Rectal smooth muscle tissue (tissue), 1 donor: ENCODE results near the gene SAMD4A.

Experiments used
- H3K27ac ChIP-seq: one replicate; pipeline ENCODE4 v1.7.0; 2013; ENCODE audit warnings: low read depth, low read length, inconsistent platforms
- H3K27me3 ChIP-seq: one replicate; pipeline ENCODE4 v1.7.0; 2013; ENCODE audit warnings: low read length; ENCODE audit not compliant: control insufficient read depth, insufficient read depth
- H3K36me3 ChIP-seq: one replicate; pipeline ENCODE4 v1.7.0; 2013; ENCODE audit warnings: low read length; ENCODE audit not compliant: control insufficient read depth, insufficient read depth
- H3K4me1 ChIP-seq: one replicate; pipeline ENCODE4 v1.7.0; 2013; ENCODE audit warnings: low read length; ENCODE audit not compliant: control insufficient read depth, insufficient read depth
- H3K4me3 ChIP-seq: one replicate; pipeline ENCODE4 v1.7.0; 2013; ENCODE audit warnings: low read length
- H3K9ac ChIP-seq: one replicate; pipeline ENCODE4 v1.7.0; 2013; ENCODE audit warnings: low read length

Gene SAMD4A

DNA sequence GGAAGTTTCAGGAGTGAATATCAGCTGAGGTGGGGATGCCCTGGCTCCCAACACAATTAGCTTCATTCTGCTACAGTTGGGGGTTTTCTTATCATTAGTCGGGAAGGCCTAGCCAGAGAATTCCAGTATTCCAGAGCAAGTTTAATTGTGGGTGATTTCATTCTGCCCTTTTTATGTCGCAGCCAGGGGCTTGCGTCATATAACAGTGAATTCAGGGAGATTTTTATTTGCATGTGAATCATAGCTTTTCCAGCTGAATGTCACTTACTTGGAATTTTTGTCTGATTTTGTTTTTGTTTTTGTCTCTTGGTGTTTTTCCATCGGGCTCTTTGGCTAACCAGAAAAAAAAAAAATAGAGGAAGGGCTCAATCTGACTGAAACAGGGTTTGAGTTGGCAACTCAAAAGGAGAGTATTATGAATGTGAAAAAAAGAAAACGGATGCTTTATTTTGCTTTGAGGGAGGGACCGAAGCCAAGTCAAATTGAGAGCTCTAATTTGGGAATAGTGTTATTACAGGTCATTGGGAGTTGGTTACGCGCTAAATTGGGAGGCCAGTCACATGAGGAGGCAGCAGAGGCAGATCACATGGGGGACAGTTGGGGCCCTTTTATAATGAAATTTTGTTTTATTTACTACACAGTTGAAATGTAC, 119.4 kb downstream of the SAMD4A start:
- Histone ChIP-seq H3K36me3 (no peaks in the 10 kb centered on the region), H3K27ac (peak overlapping the region; percentile 76), H3K9ac (no peak overlapping the region), H3K4me3 (no peak overlapping the region), H3K27me3 (no peaks in the 10 kb centered on the region), H3K4me1 (peaks cover 37% of the 10 kb centered on the region)

DNA sequence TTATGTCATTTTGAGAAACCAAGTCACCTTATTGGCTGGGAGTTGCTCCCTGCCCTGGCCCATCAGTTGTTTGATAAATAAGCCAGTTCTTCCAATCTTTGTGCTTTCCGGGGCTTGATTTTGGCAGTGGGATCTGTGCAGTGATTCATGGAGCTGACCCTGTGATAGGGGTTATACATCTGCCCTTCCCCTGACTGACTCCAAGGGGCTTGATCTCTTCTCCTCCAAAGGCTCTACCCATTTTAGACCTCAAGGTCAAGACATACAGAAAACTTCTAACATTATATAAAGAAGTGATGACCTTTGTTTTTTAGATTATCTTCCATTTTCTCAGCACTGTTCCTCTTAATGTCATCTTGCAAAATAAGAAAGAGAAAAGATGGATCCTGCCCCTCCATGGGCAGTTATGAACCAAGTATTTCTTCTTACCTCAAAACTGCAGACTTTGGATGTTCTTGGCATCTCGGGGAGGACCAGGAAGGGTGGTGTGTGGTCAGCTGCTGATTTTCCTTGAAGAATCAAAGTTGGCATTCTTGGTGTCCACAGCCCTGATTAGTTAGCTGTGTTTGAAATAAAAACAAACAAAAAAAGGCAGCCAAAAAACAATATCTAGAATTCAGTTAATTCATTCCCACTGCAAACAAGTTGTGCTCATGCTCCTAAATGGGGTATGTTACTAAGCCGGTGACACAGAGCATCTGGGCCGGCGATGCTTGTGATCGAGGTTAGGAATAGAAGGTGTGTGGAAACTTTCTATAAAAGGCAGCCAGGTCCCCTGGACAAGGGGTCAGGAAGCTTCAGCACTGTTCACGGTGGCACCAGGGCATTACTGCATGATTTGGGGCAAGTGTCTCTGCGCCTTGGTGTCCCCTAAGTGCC, 120.2 kb downstream of the SAMD4A start:
- Histone ChIP-seq H3K4me3 (no peak overlapping the region), H3K9ac (no peak overlapping the region)

DNA sequence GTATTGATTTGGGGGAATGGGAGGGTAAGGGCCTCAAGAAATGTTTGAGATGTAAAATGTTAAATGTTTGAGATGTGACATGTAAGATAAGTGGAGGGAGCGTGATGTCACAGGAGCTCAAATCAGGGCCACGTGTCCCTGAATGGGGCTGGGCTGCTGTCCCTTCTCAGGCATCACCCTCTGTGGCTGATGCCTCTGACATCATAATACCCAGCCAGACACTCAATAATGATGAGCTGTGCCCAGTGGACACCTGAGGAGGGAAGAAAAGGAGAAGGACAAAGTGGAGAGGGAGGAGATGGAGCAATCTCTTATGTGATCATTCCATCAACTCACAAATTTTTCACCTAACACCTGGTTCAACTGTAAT, 120.8 kb downstream of the SAMD4A start:
- Histone ChIP-seq H3K9ac (no peak overlapping the region), H3K4me3 (no peak overlapping the region), H3K27me3 (no peaks in the 10 kb centered on the region), H3K4me1 (peaks cover 43% of the 10 kb centered on the region), H3K27ac (peak overlapping the region; percentile 76), H3K36me3 (no peaks in the 10 kb centered on the region)

More for the DNA sequence above, 120.2 kb downstream of the SAMD4A start:
- peaks cover 43% of the 10 kb centered on the region for H3K4me1 ChIP-seq
- H3K27ac ChIP-seq = peak overlapping the region; percentile 76
- no peaks in the 10 kb centered on the region for H3K27me3 ChIP-seq
- no peaks in the 10 kb centered on the region for H3K36me3 ChIP-seq

DNA sequence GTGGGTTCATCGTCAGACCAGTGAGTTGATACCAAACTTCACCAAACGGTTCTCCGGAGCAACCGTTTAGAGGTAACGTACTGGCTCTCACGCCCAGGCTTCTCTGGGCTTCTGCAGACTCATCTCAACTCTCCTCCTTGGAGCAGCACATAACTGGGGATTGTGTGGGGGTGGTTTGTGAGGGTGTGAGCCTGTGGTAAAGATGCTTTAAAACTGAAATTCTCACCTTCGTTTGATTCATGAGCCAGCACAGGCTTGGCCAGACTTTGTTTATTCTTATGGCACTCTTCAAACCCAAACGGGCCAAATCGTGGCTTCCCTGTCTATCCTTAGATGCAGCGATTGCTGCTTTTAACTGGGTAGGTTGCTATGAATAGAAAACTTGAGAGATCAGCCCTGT, 121.3 kb downstream of the SAMD4A start:
- H3K36me3 ChIP-seq = no peaks in the 10 kb centered on the region
- peaks cover 43% of the 10 kb centered on the region for H3K4me1 ChIP-seq
- no peak overlapping the region for H3K9ac ChIP-seq
- H3K27ac ChIP-seq = peak overlapping the region; percentile 21
- no peak overlapping the region for H3K4me3 ChIP-seq
- H3K27me3 ChIP-seq = no peaks in the 10 kb centered on the region

DNA sequence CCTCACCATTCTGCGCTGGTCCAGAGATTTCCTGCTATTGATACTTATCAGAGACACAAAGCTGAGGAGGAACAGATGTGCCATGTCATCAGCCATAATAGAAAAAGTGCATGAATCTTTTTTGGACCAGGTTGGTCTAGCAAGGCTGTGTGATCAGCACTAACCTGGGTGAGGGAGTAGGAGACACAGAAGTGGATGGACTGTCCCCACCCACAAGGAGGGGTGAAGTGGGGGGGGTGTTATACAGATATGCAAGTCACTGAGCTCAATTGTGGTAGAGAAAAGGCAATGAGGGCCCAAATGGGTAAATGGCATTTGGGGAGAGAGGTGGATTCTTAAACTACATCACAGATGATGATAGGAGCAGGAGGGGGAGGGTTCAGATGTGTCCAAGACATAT, 123.0 kb downstream of the SAMD4A start:
- H3K9ac ChIP-seq = no peak overlapping the region
- no peak overlapping the region for H3K27ac ChIP-seq
- H3K4me1 ChIP-seq = peaks cover 34% of the 10 kb centered on the region
- no peaks in the 10 kb centered on the region for H3K27me3 ChIP-seq
- no peaks in the 10 kb centered on the region for H3K36me3 ChIP-seq
- H3K4me3 ChIP-seq = no peak overlapping the region

DNA sequence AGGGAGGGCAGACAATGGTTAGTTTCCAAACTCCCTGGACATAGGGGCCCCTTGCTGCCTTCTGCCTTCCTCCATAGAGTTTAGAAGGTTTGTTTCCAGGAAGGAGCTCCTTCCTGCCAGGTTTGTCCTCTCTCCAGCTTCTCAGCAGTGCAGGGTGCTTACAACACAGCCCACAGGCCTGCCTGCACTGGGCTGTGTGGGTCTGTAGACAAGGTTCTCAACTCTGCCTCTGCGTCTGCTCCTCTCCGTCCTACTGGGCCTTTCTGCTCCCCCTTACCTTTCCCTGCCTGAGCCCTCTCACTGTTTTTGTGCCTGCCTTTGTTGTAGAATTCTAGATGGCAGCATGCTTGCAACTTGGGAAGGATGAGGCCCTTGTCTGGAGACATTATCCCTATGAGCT, 124.0 kb downstream of the SAMD4A start:
- no peaks in the 10 kb centered on the region for H3K27me3 ChIP-seq
- H3K27ac ChIP-seq = peak overlapping the region; percentile 18
- no peaks in the 10 kb centered on the region for H3K36me3 ChIP-seq
- H3K4me3 ChIP-seq = no peak overlapping the region
- H3K9ac ChIP-seq = no peak overlapping the region
- peaks cover 25% of the 10 kb centered on the region for H3K4me1 ChIP-seq

DNA sequence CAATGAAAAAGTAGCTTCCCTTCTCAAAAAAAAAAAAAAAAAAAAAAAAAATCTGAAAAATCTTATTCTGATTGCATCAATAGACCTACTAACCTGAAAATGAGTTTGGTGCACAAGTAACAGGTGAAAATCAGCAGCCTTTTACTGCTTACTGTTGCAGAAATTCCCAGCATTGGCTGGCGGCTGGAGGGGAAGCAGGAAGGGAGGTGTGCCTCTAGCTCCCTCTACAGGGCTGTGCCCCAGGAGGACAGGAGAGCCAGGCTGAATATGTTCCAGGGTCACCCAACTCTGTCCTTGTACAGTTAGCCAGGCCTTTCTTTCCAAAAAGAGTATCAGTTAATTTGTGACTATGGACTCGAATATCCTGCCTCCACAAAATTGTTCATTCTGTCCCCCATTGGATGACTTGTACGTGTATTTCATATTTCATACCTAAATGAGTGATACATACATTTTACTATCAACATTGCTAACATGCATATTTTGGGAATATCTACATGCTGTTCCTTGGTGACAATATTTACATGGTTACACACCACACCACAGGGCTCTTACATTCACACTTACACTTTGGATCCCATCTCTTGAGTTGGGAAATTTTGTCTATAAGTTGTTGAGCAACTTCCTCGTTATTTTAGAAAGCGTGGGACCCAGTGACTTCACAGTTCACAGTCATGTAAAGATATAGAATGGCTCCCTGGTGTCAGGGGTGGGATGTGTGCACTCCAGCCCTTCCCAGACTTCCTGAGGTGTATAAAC, 124.8 kb downstream of the SAMD4A start:
- Histone ChIP-seq H3K36me3 (no peaks in the 10 kb centered on the region), H3K27me3 (no peaks in the 10 kb centered on the region), H3K9ac (no peak overlapping the region), H3K4me3 (no peak overlapping the region), H3K27ac (peak overlapping the region; percentile 7), H3K4me1 (peaks cover 19% of the 10 kb centered on the region)

DNA sequence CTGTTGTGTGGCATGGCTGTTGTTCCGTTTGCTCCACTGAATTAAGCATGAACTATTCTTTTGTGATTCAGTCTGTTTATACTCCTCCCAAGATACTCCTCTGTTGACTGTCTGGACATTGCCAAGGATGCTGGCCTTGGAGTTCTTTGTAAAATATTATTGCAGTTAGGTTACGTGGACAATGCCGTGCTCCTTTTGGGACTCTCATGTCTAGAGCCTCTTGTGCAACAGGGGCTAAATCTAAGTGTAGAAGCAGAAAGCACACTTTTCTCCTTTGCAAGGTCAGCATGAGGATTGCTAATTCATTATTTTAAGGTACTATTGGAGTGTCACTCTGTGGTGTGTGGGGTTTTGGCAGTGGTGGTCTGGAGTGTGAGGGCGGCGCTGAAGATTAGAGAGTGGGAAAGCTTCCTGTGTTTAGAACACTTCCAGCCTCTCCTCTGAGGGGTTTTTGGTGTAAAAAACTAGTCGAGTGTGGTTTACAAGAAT, 125.4 kb downstream of the SAMD4A start:
- Histone ChIP-seq H3K27ac (peak overlapping the region; percentile 7), H3K4me3 (no peak overlapping the region), H3K4me1 (peaks cover 17% of the 10 kb centered on the region), H3K9ac (no peak overlapping the region), H3K36me3 (no peaks in the 10 kb centered on the region), H3K27me3 (no peaks in the 10 kb centered on the region)

DNA sequence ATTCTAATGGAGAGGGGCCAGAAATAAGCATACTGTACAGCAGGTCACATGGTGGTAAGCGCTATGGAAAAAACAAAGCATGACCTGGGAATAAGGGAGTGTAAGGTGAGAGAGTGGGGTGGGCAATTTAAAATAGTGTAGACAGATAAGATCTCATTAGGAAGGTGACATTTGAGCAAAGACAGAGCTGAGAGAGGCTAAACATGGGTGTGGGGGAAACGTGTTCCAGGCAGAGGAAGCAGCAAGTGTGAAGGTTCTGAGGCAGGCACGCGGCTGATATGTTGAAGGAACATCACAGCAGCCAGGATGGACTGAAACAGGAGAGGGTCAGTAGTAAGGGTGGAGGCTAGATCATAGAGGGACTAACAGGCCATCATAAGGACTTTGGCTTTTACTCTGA, 126.8 kb downstream of the SAMD4A start:
- Histone ChIP-seq H3K36me3 (no peaks in the 10 kb centered on the region), H3K4me1 (peaks cover 11% of the 10 kb centered on the region), H3K9ac (no peak overlapping the region), H3K27me3 (no peaks in the 10 kb centered on the region), H3K4me3 (no peak overlapping the region), H3K27ac (no peak overlapping the region)

DNA sequence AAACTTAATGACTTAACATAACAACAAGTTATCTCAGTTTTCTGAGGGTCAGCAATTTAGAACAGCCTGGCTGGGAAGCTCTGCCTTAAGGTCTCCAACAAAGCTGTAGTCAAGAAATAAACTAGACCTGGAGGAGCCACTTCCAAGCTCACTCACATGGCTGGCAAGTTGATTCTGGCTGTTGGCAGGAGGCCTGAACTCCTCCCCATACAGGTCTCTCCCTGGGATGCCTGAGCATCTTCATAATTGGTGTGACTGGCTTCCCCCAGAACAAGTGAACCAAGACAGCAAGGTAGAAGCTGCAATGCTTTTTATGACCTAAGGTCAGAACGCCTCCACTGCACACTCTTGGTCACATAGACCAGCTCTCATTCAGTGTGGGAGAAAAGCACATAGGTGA, 128.3 kb downstream of the SAMD4A start:
- no peaks in the 10 kb centered on the region for H3K36me3 ChIP-seq
- no peak overlapping the region for H3K27ac ChIP-seq
- peaks cover 23% of the 10 kb centered on the region for H3K4me1 ChIP-seq
- H3K27me3 ChIP-seq = no peaks in the 10 kb centered on the region
- no peak overlapping the region for H3K4me3 ChIP-seq
- no peak overlapping the region for H3K9ac ChIP-seq

DNA sequence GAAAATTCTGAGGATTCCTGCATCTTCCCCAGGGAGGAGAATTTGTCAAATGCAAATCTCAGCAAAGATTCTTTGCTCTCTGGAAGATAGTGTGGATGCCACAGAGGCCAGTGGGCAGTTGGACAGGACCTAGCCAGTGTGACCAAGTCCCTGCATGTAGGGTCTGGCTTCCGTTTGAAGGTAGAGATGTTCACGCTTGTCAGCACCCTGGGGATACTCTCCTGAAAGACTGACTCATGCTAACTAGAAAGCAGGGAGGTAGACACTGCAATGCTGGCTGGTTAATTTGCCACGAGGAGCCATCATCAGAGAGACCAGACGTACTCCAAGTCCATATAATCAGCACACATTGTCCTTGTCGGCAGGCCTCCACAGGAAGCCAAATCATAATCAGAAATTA, 130.1 kb downstream of the SAMD4A start:
- no peaks in the 10 kb centered on the region for H3K27me3 ChIP-seq
- no peak overlapping the region for H3K9ac ChIP-seq
- H3K4me3 ChIP-seq = no peak overlapping the region
- peaks cover 13% of the 10 kb centered on the region for H3K4me1 ChIP-seq
- peak overlapping the region; percentile 54 for H3K27ac ChIP-seq
- H3K36me3 ChIP-seq = no peaks in the 10 kb centered on the region

DNA sequence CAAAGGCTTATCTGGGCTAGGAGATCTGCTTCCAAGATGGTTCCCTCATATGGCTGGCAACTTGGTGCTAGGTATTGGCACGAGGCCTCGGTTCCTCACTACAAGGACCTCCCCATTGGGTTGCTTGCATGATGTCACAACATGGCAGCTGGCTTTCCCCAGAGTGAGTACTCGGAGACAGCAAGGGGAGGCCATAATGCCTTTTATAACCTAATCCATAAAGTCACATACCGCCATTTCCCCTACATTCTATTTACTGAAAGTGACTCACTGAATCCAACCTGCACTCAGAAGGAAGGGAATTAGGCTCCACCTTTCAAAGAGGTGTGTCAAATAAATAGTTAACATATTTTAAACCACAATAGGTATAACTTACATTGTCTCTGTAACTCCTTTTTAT, 130.9 kb downstream of the SAMD4A start:
- Histone ChIP-seq H3K36me3 (no peaks in the 10 kb centered on the region), H3K27me3 (no peaks in the 10 kb centered on the region), H3K4me1 (peaks cover 13% of the 10 kb centered on the region), H3K27ac (peak overlapping the region; percentile 54), H3K9ac (no peak overlapping the region), H3K4me3 (no peak overlapping the region)
